GM19328 (cell line): ENCODE measurements around the gene BRME1.
A peak's percentile ranks its signal among the peaks of the same experiment; 100 is the strongest.

ENCODE experiments used
- ATAC-seq: cut with Tn5 transposase; IDR thresholded peaks from one replicate; pipeline ENCODE4 v1.9.1; 2021; ENCODE audit warnings: mild to moderate bottlenecking, moderate library complexity; ENCODE audit not compliant: unreplicated experiment

Gene BRME1

DNA sequence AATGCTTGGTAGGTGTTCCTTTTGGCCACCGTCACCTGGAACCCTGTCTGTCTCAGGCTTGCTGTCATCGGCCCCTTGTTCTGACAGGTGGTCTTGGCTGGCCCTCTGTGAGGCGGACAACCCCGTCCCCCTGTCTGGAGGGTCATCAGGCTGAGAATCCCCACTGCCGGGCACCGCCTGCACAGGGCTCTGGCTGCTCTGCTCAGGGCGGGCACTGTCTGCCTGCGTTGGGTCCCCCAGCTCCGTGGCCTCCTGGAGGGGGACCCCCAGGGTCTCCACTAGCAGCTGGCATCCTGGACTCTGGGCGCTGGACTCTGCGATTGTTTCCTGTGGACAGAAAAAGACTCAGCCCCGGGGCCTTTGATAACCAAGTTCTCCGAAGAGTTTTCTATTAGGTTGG, 15.8 kb downstream of the BRME1 start:
- ATAC-seq = no peak

DNA sequence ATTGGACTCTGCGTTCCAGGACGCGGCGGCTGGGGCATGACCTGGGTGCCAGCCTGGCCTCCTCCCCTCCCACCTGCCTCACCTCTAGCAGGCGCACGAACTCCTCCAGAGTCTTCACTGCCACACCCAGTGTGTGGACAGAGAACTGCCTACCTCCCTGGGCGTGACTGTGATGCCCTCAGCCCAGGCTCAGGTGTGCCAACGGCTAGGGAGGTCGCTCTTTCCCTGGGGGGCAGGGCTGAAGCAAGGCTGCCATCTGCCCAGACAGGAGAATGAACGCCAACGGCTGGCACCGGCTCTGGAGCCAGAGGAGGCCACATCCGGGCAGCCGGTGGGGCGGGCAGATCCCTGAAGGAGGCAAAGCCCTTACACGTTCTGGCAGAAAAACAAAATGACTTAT, 17.6 kb downstream of the BRME1 start:
- ATAC-seq = no peak

GRCh38 chr19:13887517-13887916, 18.4 kb downstream of the BRME1 start:
- no peak for ATAC-seq

GRCh38 chr19:13887018-13887436, 18.9 kb downstream of the BRME1 start:
- ATAC-seq = no peak

GRCh38 chr19:13885826-13886365, 20.0 kb downstream of the BRME1 start:
- ATAC-seq = no peak

- ATAC-seq = no peak
Observed at GRCh38 chr19:13884726-13885591, 21.0 kb downstream of the BRME1 start.

- ATAC-seq = no peak
Observed at GRCh38 chr19:13883516-13884064, 22.3 kb downstream of the BRME1 start.

DNA sequence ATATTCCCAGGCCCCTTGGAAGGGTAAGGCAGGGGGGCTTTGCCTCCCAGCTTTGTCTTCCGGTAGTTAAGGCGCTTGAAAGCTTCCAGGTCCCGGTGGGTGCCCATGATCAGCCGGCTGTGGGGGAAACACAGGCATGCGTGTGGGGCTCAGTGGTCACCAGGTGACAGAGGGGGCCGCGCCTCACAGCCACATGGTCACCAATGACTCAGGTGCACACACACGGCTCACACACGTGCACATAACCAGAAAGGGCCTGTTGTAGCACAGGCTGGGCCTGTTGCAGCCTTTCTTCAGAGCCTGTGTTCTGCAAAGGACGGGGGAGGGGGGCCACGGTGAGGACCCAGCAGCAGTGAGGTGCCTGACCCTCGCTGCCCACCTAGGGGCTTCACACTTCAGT, 23.1 kb downstream of the BRME1 start:
- ATAC-seq = no peak

- ATAC-seq = no peak
Observed at GRCh38 chr19:13882419-13882795, 23.5 kb downstream of the BRME1 start.

GRCh38 chr19:13881692-13882418, 24.1 kb downstream of the BRME1 start:
- no peak for ATAC-seq

DNA sequence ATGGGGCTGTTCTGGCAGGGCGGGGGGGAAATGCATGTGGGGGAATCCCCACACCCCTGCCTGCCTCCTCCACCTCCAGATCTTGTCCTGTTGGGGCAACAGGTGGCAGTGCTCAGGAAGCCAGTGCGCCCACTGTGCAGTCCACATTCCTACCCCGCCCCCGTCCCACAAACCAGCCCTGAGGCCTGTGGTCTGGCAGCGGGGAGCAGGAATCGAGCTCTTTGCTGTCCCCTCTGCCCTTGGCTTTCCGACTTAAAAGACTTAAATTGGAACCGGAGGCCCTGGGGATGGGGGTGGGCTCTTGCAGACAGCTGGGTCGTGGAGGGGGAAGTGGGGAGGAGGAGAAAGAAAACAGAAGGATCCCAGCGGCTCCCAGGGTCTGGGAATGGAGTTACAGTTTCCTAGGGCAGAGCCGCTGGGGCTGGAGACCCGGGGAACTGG, 24.6 kb downstream of the BRME1 start:
- no peak for ATAC-seq

DNA sequence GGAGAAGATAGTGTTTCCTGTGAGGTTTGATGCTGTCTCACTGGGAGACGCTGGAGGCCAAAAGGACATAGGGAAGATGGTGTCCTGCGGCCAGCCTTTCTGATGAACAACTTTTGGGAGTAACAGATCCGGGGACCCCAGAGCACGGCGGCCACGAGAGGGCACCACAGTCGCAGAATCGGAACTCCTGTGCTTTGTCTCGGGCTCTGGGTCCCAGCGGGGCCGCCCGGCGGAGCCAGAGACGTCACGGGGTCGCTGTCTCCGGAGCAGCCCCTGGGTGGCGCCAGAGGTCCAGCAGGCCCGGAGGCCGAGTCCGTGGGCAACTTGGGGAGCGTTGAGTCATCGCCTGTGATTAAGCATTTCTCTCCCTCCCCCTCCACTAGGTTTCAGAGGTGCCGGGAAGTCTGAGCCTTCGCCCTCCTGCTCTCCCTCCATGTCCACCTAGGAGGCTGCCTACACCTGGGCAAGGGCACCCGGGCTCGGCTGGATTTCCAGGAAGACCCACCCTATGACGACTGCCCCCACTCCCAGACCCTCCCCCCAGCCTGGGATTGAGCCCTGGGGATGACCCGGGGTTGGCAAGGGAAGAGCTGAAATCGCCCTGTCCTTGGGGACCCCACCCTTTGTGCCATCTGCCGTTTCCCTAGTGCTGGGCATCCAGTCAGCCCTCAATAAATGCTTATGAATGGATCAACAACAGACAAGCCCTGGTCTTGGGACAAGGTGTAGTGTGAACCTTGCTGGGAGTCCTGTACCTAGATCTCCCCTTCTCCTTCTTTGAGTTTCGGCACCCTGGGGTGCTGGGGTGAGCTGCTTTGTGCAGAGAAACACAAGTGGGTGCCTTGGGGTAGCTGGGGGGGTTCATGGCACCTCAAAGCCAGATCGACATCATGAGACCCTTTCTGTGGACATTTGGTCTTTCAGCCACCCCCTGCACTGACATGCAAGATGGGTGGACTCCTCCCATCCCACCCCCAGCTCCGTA, 25.6 kb downstream of the BRME1 start:
- ATAC-seq = peak; percentile 65

DNA sequence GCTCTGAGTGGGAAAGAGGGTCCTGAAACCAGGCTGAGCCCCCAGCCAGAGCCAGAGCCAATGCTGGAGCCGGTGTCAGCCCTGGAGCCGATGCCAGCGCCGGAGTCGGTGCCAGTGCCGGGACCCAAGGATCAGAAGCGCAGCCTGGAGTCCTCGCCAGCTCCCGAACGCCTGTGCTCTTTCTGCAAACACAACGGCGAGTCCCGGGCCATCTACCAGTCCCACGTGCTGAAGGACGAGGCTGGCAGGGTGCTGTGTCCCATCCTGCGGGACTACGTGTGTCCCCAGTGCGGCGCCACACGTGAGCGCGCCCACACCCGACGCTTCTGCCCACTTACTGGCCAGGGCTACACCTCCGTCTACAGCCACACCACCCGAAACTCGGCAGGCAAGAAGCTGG, 28.6 kb downstream of the BRME1 start:
- ATAC-seq = no peak

DNA sequence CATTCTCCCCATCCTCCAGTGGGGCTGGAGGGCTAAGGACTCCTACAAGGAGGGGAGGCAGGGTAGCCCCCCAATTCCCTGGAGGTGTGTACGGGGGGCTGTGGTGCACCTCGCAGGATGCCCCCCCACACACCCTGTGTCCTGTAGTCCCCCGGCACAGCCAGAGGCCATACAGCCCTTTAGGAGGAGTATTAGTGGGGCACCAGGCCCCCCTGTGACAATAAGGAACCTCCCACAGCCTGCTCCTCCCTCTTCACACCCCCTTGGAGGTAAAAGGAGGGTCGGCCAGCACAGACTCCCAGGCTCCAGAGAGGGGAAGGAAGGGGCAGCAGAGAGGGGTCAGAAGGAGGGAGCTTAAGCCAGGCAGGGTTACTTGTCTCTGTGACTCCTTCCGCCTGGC, 29.1 kb downstream of the BRME1 start, which contains the start of gene NANOS3:
Gene NANOS3, plus strand, starts transcription at position 301 of the 400 bp plus-strand sequence. CDS start 115 bp downstream, outside the sequence.
- no peak for ATAC-seq

- ATAC-seq = no peak
Observed at GRCh38 chr19:13875824-13876223, 30.1 kb downstream of the BRME1 start.

DNA sequence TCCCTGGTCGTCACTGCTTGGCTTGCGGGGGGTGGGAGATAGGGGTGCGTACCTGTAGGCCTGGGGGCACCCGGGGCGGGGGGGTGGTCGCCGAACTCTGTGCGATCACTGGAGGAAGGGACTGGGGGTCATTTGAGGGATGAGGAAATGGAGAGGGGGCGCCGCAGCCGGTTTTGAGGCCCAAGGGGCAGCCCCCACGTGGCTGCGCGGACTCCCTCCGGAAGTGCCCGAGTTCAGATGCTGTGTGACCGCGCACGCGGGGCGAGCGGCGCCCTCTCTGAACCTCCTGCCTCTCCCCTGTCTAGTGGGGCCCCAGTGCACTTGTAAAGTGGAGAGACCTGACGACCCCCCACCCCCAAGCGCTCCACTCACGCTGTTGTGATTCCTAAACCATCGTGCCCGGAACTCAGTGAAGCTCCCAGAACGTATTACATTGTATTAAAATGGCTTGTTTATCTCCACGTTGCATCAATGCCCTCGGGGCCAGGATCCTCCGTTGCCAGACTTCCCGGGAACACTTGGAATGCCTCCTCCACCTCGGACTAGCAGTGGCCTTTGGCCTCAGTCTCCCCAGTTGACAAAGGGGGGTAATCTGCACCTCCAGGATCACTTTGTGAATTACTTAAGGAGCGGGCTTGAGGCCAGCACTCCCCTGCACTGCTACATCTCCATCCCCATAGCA, 31.9 kb downstream of the BRME1 start:
- ATAC-seq = no peak

- ATAC-seq = no peak
Observed at GRCh38 chr19:13872695-13873389, 33.1 kb downstream of the BRME1 start.

- no peak for ATAC-seq
Observed at GRCh38 chr19:13872339-13872694, 33.6 kb downstream of the BRME1 start.

GRCh38 chr19:13870873-13871272, 35.0 kb downstream of the BRME1 start:
- ATAC-seq = no peak
